ENCODE measurements around the gene IFIH1.

DNA sequence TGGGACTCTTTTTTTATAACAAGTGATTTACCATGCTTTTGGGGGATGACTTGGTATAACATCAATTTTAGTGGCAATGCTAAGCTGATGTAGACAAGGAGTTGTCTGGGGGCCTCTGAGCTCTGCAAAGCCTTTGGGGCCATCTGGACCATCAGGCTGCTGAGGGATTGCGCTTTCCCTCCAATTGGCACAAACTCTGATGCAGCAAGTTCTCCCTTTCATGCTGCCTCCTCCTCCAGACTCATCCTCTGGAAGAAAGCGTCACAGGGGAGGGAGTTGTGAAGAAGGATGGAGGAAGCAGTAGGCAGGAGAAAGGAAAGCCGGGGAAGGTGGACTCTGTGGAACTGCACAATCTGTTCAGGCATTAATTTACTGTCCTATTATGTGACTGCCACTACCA, 65.0 kb downstream of the IFIH1 start:
- TF ChIP-seq FOXA1 (IDR thresholded peaks at IDR 0.05; ENCODE audit: borderline replicate concordance) (no peak), POLR2AphosphoS5 (IDR thresholded peaks at IDR 0.05; ENCODE audit: control insufficient read depth, insufficient read depth, low read depth, low read length) (no peak), NR2C2 (CRISPR knock-in tag; IDR thresholded peaks at IDR 0.05) (no peak), NR2C2 (tag; IDR thresholded peaks at IDR 0.05) (no peak), GABPA (tag; conservative IDR thresholded peaks at IDR 0.05; ENCODE audit: low read depth) (no peak), ZBTB17 (CRISPR knock-in tag; IDR thresholded peaks at IDR 0.05) (no peak), ELF4 (CRISPR knock-in tag; IDR thresholded peaks at IDR 0.05) (no peak), CREB1 (IDR thresholded peaks at IDR 0.05) (no peak), CREB1 (CRISPR knock-in tag; IDR thresholded peaks at IDR 0.05) (no peak), ZNF174 (CRISPR knock-in tag; IDR thresholded peaks at IDR 0.05) (no peak), TBL1XR1 (IDR thresholded peaks at IDR 0.05; ENCODE audit: low read length in 2 of 2) (no peak)
- TF ChIP-seq, protein P1, sequence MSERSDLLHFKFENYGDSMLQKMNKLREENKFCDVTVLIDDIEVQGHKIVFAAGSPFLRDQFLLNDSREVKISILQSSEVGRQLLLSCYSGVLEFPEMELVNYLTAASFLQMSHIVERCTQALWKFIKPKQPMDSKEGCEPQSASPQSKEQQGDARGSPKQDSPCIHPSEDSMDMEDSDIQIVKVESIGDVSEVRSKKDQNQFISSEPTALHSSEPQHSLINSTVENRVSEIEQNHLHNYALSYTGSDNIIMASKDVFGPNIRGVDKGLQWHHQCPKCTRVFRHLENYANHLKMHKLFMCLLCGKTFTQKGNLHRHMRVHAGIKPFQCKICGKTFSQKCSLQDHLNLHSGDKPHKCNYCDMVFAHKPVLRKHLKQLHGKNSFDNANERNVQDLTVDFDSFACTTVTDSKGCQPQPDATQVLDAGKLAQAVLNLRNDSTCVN (CRISPR knock-in tag; IDR thresholded peaks at IDR 0.05): no peak
- TF ChIP-seq, protein P2, sequence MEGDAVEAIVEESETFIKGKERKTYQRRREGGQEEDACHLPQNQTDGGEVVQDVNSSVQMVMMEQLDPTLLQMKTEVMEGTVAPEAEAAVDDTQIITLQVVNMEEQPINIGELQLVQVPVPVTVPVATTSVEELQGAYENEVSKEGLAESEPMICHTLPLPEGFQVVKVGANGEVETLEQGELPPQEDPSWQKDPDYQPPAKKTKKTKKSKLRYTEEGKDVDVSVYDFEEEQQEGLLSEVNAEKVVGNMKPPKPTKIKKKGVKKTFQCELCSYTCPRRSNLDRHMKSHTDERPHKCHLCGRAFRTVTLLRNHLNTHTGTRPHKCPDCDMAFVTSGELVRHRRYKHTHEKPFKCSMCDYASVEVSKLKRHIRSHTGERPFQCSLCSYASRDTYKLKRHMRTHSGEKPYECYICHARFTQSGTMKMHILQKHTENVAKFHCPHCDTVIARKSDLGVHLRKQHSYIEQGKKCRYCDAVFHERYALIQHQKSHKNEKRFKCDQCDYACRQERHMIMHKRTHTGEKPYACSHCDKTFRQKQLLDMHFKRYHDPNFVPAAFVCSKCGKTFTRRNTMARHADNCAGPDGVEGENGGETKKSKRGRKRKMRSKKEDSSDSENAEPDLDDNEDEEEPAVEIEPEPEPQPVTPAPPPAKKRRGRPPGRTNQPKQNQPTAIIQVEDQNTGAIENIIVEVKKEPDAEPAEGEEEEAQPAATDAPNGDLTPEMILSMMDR (IDR thresholded peaks at IDR 0.05 in 2 of 3, conservative IDR thresholded peaks at IDR 0.05 in 1 of 3; ENCODE audit: insufficient read depth in 2 of 3, low read depth in 1 of 3, low read length in 3 of 3): no peak
- TF ChIP-seq, protein P3, sequence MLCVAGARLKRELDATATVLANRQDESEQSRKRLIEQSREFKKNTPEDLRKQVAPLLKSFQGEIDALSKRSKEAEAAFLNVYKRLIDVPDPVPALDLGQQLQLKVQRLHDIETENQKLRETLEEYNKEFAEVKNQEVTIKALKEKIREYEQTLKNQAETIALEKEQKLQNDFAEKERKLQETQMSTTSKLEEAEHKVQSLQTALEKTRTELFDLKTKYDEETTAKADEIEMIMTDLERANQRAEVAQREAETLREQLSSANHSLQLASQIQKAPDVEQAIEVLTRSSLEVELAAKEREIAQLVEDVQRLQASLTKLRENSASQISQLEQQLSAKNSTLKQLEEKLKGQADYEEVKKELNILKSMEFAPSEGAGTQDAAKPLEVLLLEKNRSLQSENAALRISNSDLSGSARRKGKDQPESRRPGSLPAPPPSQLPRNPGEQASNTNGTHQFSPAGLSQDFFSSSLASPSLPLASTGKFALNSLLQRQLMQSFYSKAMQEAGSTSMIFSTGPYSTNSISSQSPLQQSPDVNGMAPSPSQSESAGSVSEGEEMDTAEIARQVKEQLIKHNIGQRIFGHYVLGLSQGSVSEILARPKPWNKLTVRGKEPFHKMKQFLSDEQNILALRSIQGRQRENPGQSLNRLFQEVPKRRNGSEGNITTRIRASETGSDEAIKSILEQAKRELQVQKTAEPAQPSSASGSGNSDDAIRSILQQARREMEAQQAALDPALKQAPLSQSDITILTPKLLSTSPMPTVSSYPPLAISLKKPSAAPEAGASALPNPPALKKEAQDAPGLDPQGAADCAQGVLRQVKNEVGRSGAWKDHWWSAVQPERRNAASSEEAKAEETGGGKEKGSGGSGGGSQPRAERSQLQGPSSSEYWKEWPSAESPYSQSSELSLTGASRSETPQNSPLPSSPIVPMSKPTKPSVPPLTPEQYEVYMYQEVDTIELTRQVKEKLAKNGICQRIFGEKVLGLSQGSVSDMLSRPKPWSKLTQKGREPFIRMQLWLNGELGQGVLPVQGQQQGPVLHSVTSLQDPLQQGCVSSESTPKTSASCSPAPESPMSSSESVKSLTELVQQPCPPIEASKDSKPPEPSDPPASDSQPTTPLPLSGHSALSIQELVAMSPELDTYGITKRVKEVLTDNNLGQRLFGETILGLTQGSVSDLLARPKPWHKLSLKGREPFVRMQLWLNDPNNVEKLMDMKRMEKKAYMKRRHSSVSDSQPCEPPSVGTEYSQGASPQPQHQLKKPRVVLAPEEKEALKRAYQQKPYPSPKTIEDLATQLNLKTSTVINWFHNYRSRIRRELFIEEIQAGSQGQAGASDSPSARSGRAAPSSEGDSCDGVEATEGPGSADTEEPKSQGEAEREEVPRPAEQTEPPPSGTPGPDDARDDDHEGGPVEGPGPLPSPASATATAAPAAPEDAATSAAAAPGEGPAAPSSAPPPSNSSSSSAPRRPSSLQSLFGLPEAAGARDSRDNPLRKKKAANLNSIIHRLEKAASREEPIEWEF (CRISPR knock-in tag; IDR thresholded peaks at IDR 0.05): no peak
- TF ChIP-seq, protein P4, sequence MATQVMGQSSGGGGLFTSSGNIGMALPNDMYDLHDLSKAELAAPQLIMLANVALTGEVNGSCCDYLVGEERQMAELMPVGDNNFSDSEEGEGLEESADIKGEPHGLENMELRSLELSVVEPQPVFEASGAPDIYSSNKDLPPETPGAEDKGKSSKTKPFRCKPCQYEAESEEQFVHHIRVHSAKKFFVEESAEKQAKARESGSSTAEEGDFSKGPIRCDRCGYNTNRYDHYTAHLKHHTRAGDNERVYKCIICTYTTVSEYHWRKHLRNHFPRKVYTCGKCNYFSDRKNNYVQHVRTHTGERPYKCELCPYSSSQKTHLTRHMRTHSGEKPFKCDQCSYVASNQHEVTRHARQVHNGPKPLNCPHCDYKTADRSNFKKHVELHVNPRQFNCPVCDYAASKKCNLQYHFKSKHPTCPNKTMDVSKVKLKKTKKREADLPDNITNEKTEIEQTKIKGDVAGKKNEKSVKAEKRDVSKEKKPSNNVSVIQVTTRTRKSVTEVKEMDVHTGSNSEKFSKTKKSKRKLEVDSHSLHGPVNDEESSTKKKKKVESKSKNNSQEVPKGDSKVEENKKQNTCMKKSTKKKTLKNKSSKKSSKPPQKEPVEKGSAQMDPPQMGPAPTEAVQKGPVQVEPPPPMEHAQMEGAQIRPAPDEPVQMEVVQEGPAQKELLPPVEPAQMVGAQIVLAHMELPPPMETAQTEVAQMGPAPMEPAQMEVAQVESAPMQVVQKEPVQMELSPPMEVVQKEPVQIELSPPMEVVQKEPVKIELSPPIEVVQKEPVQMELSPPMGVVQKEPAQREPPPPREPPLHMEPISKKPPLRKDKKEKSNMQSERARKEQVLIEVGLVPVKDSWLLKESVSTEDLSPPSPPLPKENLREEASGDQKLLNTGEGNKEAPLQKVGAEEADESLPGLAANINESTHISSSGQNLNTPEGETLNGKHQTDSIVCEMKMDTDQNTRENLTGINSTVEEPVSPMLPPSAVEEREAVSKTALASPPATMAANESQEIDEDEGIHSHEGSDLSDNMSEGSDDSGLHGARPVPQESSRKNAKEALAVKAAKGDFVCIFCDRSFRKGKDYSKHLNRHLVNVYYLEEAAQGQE (IDR thresholded peaks at IDR 0.05; ENCODE audit: borderline replicate concordance): no peak
- TF ChIP-seq, protein P4 (CRISPR knock-in tag; IDR thresholded peaks at IDR 0.05; ENCODE audit: low read depth): no peak

All from K562 (cell line).